ENCODE data around the gene GLT8D2.
"Not testable (repeated sequence)": the region's sequence is repeated elsewhere in the genome, so short reads cannot be mapped to it uniquely, and the experiment has no call there.

Gene GLT8D2

DNA sequence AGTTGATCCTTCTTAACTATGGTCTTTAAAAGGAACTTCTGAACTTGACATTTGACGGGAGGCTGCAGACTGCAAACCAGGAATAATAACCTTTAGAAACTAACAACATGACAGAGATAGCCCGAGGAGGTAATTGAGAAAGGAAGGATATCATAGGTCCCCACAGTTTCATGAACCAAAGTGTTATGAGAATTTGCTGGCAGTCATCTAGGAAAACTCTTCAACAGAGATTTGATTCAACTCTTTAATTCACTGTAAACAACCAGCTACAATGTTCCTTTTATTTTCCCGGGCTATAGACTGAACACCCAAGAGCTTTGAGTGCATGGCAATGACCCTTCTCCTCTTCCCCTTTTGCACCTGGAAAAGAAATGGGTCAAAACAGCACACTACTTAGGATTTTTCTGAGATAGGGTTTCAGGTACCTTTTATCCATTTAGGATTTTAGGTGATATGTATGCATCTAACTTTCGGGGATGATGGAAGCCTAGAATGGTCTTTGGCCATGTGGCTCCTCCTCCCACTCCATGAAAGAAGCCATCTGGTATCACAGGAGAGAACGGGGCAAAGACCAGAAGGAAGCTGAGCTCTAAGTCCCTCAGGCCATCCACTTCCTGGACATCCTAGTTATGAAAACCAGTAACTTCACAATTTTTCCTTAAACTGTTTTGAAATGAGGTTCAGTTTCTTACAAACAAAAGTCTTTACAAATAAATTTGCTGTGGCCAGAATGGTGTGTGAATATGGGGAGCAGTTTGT, 23.0 kb downstream of the GLT8D2 start:
- 33 to 80% methylated on average over 1 to 2 of the region's 5 CpGs for WGBS, 2 experiments (ENCODE audit: insufficient coverage in 2 of 2)
- H3K4me1 ChIP-seq (ENCODE audit: control insufficient read depth, insufficient read depth, low read length, poor library complexity, severe bottlenecking), result no peaks in the 10 kb centered on the region
- no peaks in the 10 kb centered on the region for H3K36me3 ChIP-seq (ENCODE audit: control insufficient read depth, insufficient read depth, low read length)
- H3K27ac ChIP-seq (ENCODE audit: low read depth, low read length, severe bottlenecking), result no peak overlapping the region
- H3K9me3 ChIP-seq (ENCODE audit: control insufficient read depth, low read length), result peaks cover 9% of the 10 kb centered on the region
- no peak overlapping the region for H3K4me3 ChIP-seq (ENCODE audit: extremely low read depth, insufficient read depth, low read length, poor library complexity, severe bottlenecking)

DNA sequence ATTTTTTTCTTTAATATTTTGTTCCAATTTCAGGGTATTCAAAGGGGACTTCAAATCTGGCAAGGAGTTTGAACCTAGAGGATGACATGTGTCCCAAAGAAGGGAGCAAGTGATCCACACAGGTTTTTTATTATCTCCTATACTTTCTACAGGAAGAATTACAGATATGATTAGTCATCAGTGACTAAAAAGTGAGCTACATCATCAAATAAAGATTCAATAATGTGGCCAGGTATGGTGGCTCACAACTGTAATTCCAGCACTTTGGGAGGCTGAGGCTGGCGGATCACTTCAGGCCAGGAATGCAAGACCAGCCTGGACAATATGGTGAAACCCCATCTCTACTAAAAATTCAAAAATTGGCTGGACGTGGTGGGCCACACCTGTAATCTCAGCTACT, 24.2 kb downstream of the GLT8D2 start:
- no peak overlapping the region for H3K27ac ChIP-seq (ENCODE audit: low read depth, low read length, severe bottlenecking)
- no peaks in the 10 kb centered on the region for H3K4me1 ChIP-seq (ENCODE audit: control insufficient read depth, insufficient read depth, low read length, poor library complexity, severe bottlenecking)
- 76 to 86% methylated on average over 2 of the region's 2 CpGs for WGBS, 2 experiments (ENCODE audit: insufficient coverage in 2 of 2)
- H3K36me3 ChIP-seq (ENCODE audit: control insufficient read depth, insufficient read depth, low read length), result no peaks in the 10 kb centered on the region
- H3K9me3 ChIP-seq (ENCODE audit: control insufficient read depth, low read length), result peaks cover 9% of the 10 kb centered on the region
- H3K4me3 ChIP-seq (ENCODE audit: extremely low read depth, insufficient read depth, low read length, poor library complexity, severe bottlenecking), result no peak overlapping the region

DNA sequence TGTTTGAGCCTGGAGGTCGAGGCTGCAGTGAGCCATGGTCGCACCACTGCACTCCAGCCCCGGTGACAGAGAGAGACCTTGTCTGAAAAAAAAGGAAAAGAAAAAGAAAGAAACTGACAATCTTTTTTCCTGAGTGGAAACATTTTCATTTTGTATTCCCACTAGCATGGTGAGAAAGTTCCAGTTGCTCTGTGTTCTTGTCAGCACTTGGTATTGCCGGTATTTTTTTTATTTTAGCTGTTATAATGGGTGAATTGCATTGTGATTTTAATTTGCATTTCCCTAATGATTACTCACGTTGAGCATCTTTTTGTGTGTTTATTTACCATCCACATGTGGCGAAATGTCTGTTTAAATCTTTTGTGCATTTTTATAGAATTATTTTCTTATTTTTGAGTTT, 25.6 kb downstream of the GLT8D2 start:
- Histone ChIP-seq H3K27ac (ENCODE audit: low read depth, low read length, severe bottlenecking) (no peak overlapping the region), H3K9me3 (ENCODE audit: control insufficient read depth, low read length) (peaks cover 9% of the 10 kb centered on the region), H3K36me3 (ENCODE audit: control insufficient read depth, insufficient read depth, low read length) (no peaks in the 10 kb centered on the region), H3K4me1 (ENCODE audit: control insufficient read depth, insufficient read depth, low read length, poor library complexity, severe bottlenecking) (no peaks in the 10 kb centered on the region), H3K4me3 (ENCODE audit: extremely low read depth, insufficient read depth, low read length, poor library complexity, severe bottlenecking) (no peak overlapping the region)
- 82 to 97% methylated on average over 3 to 5 of the region's 6 CpGs for WGBS, 2 experiments (ENCODE audit: insufficient coverage in 2 of 2)

DNA sequence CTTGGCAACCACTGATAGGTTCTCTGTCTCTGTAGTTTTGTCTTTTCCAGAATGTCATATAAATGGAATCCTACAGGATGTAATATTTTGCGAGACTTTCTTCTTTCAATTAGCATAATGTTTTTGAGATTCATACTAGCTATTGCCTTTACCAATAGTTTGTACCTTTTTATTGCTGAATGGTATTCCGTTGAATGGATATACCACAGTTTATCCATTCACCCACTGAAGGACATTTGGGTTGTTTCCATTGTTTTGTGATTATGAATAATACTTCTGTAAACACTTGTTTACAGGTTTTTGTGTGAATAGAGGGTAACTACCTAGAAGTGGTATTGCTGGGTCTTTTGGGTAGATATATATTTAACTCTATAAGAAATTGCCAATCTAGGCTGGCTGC, 26.3 kb downstream of the GLT8D2 start:
- H3K27ac ChIP-seq (ENCODE audit: low read depth, low read length, severe bottlenecking), result no peak overlapping the region
- WGBS, 2 experiments (ENCODE audit: insufficient coverage in 2 of 2), result no CpG with 5 or more reads among the region's 2 CpGs
- no peak overlapping the region for H3K4me3 ChIP-seq (ENCODE audit: extremely low read depth, insufficient read depth, low read length, poor library complexity, severe bottlenecking)
- peaks cover 9% of the 10 kb centered on the region for H3K9me3 ChIP-seq (ENCODE audit: control insufficient read depth, low read length)
- H3K4me1 ChIP-seq (ENCODE audit: control insufficient read depth, insufficient read depth, low read length, poor library complexity, severe bottlenecking), result no peaks in the 10 kb centered on the region
- no peaks in the 10 kb centered on the region for H3K36me3 ChIP-seq (ENCODE audit: control insufficient read depth, insufficient read depth, low read length)

DNA sequence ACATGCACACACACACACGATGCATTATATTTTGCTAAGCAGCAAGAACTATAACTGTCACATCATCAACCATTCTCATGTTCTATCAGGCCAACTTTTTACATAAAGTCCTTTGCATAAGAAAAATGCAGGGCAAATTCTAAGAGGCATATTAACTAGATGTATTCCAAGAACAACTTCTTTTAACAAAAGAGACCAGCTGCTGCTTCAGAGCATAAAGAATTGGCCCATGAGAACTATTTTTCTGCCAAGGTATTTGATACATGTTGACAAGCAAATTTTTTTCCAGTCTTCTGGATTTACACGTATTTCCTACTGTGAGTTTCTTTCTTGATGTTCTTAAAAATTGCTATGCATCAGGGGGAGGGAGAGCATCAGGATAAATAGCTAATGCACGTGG, 27.2 kb downstream of the GLT8D2 start:
- no peak overlapping the region for H3K4me3 ChIP-seq (ENCODE audit: extremely low read depth, insufficient read depth, low read length, poor library complexity, severe bottlenecking)
- no peaks in the 10 kb centered on the region for H3K4me1 ChIP-seq (ENCODE audit: control insufficient read depth, insufficient read depth, low read length, poor library complexity, severe bottlenecking)
- H3K9me3 ChIP-seq (ENCODE audit: control insufficient read depth, low read length), result peaks cover 9% of the 10 kb centered on the region
- H3K36me3 ChIP-seq (ENCODE audit: control insufficient read depth, insufficient read depth, low read length), result no peaks in the 10 kb centered on the region
- H3K27ac ChIP-seq (ENCODE audit: low read depth, low read length, severe bottlenecking), result no peak overlapping the region
- WGBS, 2 experiments (ENCODE audit: insufficient coverage in 2 of 2), result 80 to 100% methylated on average over 1 of the region's 3 CpGs

DNA sequence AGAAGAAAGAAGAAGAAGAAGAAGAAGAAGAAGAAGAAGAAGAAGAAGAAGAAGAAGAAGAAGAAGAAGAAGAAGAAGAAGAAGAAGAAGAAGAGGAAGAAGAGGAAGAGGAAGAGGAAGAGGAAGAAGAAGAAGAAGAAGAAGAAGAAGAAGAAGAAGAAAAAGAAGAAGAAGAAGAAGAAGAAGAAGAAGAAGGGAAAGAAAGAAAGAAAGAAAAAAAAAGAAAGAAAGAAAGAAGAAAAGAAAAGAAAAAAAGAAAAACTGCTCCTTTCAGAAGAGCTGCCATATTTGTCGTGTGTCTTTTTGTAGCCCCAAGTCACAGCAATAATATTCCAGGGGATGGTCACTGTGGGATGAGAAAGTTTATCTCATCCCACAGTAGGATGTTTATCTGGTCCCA, 28.1 kb downstream of the GLT8D2 start:
- H3K4me1 ChIP-seq (ENCODE audit: control insufficient read depth, insufficient read depth, low read length, poor library complexity, severe bottlenecking); H3K27ac ChIP-seq (ENCODE audit: low read depth, low read length, severe bottlenecking); H3K4me3 ChIP-seq (ENCODE audit: extremely low read depth, insufficient read depth, low read length, poor library complexity, severe bottlenecking); H3K36me3 ChIP-seq (ENCODE audit: control insufficient read depth, insufficient read depth, low read length); H3K9me3 ChIP-seq (ENCODE audit: control insufficient read depth, low read length): not testable (repeated sequence)
- no CpG with 5 or more reads among the region's 1 CpG for WGBS, 2 experiments (ENCODE audit: insufficient coverage in 2 of 2)

DNA sequence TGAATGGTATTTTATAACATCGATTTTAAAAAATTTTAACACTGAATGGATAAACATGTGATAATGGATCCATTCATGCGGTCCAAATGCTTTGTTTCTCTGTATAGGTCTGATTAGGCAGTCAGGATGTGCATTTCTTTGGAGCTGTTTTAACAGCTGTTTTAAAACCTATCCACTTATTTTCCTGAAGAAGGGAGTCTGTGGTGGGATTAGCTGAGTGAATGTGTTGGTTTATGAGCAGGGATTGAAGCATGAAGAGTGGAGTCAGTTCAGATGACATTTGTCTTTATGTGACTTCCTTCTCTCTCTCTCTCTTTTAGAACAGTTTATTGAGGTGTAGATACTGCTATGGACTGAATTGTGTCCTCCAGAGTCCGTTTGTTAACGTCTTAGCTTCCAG, 37.7 kb downstream of the GLT8D2 start:
- H3K36me3 ChIP-seq (ENCODE audit: control insufficient read depth, insufficient read depth, low read length), result no peaks in the 10 kb centered on the region
- no peaks in the 10 kb centered on the region for H3K9me3 ChIP-seq (ENCODE audit: control insufficient read depth, low read length)
- 88 to 100% methylated on average over 2 of the region's 4 CpGs for WGBS, 2 experiments (ENCODE audit: insufficient coverage in 2 of 2)
- peaks cover 3% of the 10 kb centered on the region for H3K4me1 ChIP-seq (ENCODE audit: control insufficient read depth, insufficient read depth, low read length, poor library complexity, severe bottlenecking)
- H3K27ac ChIP-seq (ENCODE audit: low read depth, low read length, severe bottlenecking), result no peak overlapping the region
- H3K4me3 ChIP-seq (ENCODE audit: extremely low read depth, insufficient read depth, low read length, poor library complexity, severe bottlenecking), result no peak overlapping the region

DNA sequence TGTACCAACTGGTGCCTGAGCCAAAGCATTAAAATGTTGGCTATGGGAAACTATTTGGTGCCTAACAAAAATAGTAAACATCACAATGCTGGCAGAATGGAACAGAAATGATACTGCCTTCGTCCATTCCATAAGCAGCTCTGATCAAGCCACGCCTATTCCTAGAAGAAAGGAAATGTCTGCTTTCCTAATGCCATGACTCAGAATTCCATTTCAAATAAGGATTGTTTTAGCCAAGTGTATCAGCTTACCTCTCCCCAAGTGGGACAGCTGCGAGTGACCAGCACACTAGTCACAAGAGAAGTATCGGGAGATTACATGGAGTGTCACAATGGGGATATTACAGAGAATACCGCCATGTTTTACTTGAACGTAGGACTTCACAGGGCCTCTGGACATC, 38.7 kb downstream of the GLT8D2 start:
- H3K9me3 ChIP-seq (ENCODE audit: control insufficient read depth, low read length), result no peaks in the 10 kb centered on the region
- H3K27ac ChIP-seq (ENCODE audit: low read depth, low read length, severe bottlenecking), result no peak overlapping the region
- no peak overlapping the region for H3K4me3 ChIP-seq (ENCODE audit: extremely low read depth, insufficient read depth, low read length, poor library complexity, severe bottlenecking)
- peaks cover 3% of the 10 kb centered on the region for H3K4me1 ChIP-seq (ENCODE audit: control insufficient read depth, insufficient read depth, low read length, poor library complexity, severe bottlenecking)
- WGBS, 2 experiments (ENCODE audit: insufficient coverage in 2 of 2), result 71 to 72% methylated on average over 4 of the region's 6 CpGs
- no peaks in the 10 kb centered on the region for H3K36me3 ChIP-seq (ENCODE audit: control insufficient read depth, insufficient read depth, low read length)

DNA sequence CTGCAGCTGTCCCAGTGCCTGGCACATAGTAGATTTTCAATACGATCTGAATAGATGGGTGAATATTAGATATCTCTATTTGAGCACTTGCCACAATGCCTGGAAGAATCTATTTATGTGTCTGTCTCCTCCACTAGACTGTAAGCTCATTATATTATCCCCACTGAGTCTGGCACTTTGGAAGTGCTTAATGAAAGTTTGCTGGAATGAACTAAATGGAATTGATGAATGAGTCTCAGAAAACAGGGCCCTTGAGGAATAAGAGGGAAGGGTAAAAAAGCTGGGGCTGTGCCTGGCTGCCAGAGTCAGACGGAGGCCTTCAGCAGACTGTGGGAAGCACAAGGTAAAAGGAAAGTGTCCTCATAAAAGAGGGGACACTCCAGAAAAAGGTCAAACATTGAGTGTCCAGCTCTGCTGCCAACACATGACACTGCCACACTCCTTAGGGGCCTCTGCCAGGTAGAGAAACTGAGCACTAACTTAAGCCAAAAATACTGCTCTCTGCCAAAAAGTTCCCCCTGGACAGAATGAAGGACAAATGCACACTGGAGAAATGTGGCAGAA, 39.3 kb downstream of the GLT8D2 start:
- Histone ChIP-seq H3K27ac (ENCODE audit: low read depth, low read length, severe bottlenecking) (no peak overlapping the region), H3K4me1 (ENCODE audit: control insufficient read depth, insufficient read depth, low read length, poor library complexity, severe bottlenecking) (peaks cover 3% of the 10 kb centered on the region), H3K4me3 (ENCODE audit: extremely low read depth, insufficient read depth, low read length, poor library complexity, severe bottlenecking) (no peak overlapping the region), H3K36me3 (ENCODE audit: control insufficient read depth, insufficient read depth, low read length) (no peaks in the 10 kb centered on the region), H3K9me3 (ENCODE audit: control insufficient read depth, low read length) (no peaks in the 10 kb centered on the region)
- WGBS, 2 experiments (ENCODE audit: insufficient coverage in 2 of 2), result 75 to 92% methylated on average over 1 of the region's 2 CpGs

DNA sequence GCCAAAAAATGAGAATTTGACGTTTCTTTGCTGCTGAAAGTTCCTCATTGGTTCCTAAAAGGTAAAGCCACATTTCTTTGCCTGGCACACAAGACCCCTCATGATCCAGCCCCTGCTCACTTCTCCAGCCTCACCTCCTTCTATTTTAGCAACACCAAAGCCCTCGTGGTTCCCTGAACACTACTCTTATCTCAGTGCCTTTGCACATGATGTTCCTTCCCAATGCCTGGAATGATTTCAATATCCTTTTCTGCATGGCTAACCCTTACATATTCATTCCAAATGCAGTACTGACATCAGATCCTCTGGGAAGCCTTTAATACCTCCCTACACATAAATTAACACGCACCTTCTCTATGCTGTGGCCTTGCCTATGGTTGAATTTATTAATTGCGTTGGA, 39.9 kb downstream of the GLT8D2 start:
- H3K4me1 ChIP-seq (ENCODE audit: control insufficient read depth, insufficient read depth, low read length, poor library complexity, severe bottlenecking), result peaks cover 3% of the 10 kb centered on the region
- 91 to 94% methylated on average over 2 of the region's 4 CpGs for WGBS, 2 experiments (ENCODE audit: insufficient coverage in 2 of 2)
- no peaks in the 10 kb centered on the region for H3K9me3 ChIP-seq (ENCODE audit: control insufficient read depth, low read length)
- no peak overlapping the region for H3K4me3 ChIP-seq (ENCODE audit: extremely low read depth, insufficient read depth, low read length, poor library complexity, severe bottlenecking)
- H3K36me3 ChIP-seq (ENCODE audit: control insufficient read depth, insufficient read depth, low read length), result no peaks in the 10 kb centered on the region
- no peak overlapping the region for H3K27ac ChIP-seq (ENCODE audit: low read depth, low read length, severe bottlenecking)

DNA sequence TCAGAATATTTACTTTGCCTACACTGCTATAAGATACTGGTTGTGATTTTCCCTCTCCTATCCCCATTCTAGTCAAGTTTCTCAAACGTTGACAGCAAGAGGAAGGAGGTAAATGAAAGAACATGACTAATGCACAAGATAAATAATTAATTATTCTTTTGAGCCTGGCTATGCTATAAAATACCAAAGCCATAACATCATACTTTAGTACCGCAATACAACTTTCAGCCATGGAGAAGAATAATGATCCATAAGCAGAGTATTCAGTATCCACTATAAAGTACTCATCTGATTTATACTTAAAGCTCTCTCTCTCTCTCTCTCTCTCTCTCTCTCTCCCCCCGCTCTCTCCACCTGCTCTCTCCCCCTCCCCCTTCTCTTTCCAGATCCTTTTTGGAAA, 43.1 kb downstream of the GLT8D2 start:
- Histone ChIP-seq H3K36me3 (ENCODE audit: control insufficient read depth, insufficient read depth, low read length) (no peaks in the 10 kb centered on the region), H3K4me1 (ENCODE audit: control insufficient read depth, insufficient read depth, low read length, poor library complexity, severe bottlenecking) (peaks cover 3% of the 10 kb centered on the region), H3K27ac (ENCODE audit: low read depth, low read length, severe bottlenecking) (no peak overlapping the region), H3K9me3 (ENCODE audit: control insufficient read depth, low read length) (no peaks in the 10 kb centered on the region), H3K4me3 (ENCODE audit: extremely low read depth, insufficient read depth, low read length, poor library complexity, severe bottlenecking) (no peak overlapping the region)
- WGBS, 2 experiments (ENCODE audit: insufficient coverage in 2 of 2), result 100% methylated on average over 1 of the region's 3 CpGs

All from mesodermal cell (in vitro differentiated cells).